Hematopoietic multipotent progenitor cell treated with erythropoietin and hydrocortisone succinate and interleukin-3 and kit ligand, for 6 days (in vitro differentiated cells): ENCODE data around the gene STRADA.

Experiments used
- DNase-seq: peaks from one replicate; pipeline ENCODE4 v3.0.0-alpha.2; 2015

Gene STRADA

GRCh38 chr17:63682441-63682840 is 59.2 kb downstream of the STRADA start:
- peak; percentile 36 for DNase-seq

- no peak for DNase-seq
These were observed 60.1 kb downstream of the STRADA start for GRCh38 chr17:63681530-63681929.

- DNase-seq = no peak
These were observed 60.9 kb downstream of the STRADA start for GRCh38 chr17:63680700-63681099.

GRCh38 chr17:63679214-63679613 is 62.4 kb downstream of the STRADA start:
- no peak for DNase-seq

- DNase-seq = no peak
These were observed 65.0 kb downstream of the STRADA start for GRCh38 chr17:63676584-63676983.

- DNase-seq = peak; percentile 94
These were observed 65.7 kb downstream of the STRADA start for GRCh38 chr17:63675607-63676546.

GRCh38 chr17:63675231-63675606 is 66.4 kb downstream of the STRADA start:
- no peak for DNase-seq

- no peak for DNase-seq
These were observed 68.7 kb downstream of the STRADA start for GRCh38 chr17:63672856-63673255.

GRCh38 chr17:63665527-63666214 is 75.9 kb downstream of the STRADA start:
- DNase-seq = peak; percentile 71

- DNase-seq = no peak
These were observed 81.7 kb downstream of the STRADA start for GRCh38 chr17:63659850-63660249.

- no peak for DNase-seq
These were observed 83.2 kb downstream of the STRADA start for GRCh38 chr17:63658366-63658765.

- no peak for DNase-seq
These were observed 83.8 kb downstream of the STRADA start for GRCh38 chr17:63657786-63658185.

- no peak for DNase-seq
These were observed 88.5 kb downstream of the STRADA start for GRCh38 chr17:63653050-63653449.
